Stimulated activated CD8-positive, alpha-beta memory T cell treated with anti-CD3 and anti-CD28 coated beads, Interleukin-15, amount 100 ng/mL, for 48 hours (primary cell): ENCODE measurements around the gene CATSPER4.
A peak's percentile ranks its signal among the peaks of the same experiment; 100 is the strongest.
"Not testable (repeated sequence)": the region's sequence is repeated elsewhere in the genome, so short reads cannot be mapped to it uniquely, and the experiment has no call there.

Source experiments
- DNase-seq, 2 donors: peaks; one replicate each; pipeline ENCODE4 v3.0.0-alpha.2; 2020; ENCODE audit warnings: low read depth in 2 of 2

The CATSPER4 gene

DNA sequence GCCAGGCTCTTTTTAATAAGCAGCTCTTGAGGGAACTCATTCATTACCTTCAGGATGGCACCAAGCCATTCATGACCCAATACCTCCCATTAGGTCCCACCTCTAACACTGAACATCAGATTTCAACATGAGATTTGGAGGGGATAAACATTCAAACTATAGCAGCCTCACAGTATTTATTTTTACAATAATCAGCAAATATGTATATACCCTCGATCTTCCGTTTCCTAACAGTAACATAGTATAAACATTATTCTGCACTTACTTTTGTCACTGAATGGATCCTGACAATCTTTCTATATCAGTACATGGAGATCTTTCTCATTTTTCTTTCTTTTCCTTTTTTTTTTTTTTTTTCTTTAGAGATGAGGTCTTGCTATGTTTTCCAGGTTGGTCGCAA, 5.4 kb downstream of the CATSPER4 start:
- no peak for DNase-seq

- no peak for DNase-seq
These were observed 6.9 kb downstream of the CATSPER4 start for GRCh38 chr1:26197301-26197700.

DNA sequence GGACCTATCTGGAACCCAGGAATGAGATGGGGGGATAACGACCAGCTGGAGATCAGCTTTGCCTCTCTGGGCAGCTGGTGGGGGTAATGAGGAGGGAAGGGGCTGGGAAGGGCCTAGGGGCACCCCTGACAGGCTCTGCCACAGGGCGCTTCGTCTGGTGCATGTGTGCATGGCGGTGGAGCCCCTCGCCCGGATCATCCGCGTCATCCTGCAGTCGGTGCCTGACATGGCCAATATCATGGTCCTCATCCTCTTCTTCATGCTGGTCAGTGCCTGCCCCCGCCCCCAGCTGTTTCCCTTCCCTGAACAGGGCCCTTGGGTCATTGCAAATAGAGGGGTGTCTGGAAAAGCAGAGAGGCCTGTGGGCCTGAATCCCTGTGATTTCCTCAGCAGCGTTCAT, 7.4 kb downstream of the CATSPER4 start:
- DNase-seq: no peak

DNA sequence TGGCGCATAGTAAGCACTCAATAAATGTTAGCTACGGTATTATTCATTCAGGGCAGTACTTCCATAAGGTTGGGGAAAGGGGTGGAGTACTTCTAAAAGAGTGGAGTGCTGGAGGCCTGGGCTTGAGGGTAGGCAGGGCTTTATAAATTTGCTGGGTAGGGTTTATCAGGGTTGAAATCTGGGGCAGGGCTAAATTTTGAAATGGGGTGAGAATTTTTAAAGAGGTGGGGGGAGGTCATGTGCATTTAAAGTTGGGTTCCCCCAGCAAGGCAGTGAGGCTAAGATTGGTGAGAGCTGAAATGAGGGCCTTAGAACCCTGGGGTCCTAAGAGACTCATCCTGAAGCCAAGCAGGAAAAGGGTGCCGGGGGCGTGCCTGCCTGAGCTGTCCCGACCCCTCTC, 10.0 kb downstream of the CATSPER4 start:
- DNase-seq: no peak

DNA sequence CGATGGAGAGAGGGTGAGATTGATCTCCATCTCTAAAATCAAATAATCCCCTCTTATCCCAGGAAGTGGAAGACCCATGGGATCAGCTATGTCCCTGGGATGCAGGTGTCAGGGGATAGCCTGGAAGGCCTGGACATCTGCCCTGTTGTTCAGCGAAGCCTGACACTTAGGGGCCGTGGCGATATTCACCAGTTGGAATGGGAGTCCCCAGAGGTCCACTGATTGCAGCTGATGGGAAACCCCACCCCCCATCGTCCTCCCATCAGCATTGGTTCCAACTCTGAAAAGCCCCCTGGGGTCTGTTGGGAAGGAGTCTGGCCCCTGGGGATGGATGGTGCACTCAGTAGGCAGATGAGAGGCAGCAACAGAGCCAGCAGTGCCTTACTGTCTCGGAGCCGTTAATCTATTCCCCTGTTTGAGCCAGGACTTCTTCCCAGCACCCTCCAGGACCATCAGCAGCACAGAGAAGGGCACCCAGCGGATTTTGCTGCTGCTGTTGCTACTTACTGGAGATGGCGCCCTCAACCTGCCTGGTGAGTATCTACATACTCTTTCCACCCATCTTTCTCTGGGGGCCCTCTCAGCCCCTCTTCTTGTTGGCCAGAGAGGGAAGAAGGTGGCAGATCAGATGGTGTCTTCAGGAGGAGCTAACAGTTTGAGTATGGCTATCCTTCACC, 13.4 kb downstream of the CATSPER4 start:
- DNase-seq: no peak

- no peak for DNase-seq
These were observed 19.9 kb downstream of the CATSPER4 start for GRCh38 chr1:26210147-26210870.

GRCh38 chr1:26212726-26213125, 22.3 kb downstream of the CATSPER4 start:
- DNase-seq: no peak

DNA sequence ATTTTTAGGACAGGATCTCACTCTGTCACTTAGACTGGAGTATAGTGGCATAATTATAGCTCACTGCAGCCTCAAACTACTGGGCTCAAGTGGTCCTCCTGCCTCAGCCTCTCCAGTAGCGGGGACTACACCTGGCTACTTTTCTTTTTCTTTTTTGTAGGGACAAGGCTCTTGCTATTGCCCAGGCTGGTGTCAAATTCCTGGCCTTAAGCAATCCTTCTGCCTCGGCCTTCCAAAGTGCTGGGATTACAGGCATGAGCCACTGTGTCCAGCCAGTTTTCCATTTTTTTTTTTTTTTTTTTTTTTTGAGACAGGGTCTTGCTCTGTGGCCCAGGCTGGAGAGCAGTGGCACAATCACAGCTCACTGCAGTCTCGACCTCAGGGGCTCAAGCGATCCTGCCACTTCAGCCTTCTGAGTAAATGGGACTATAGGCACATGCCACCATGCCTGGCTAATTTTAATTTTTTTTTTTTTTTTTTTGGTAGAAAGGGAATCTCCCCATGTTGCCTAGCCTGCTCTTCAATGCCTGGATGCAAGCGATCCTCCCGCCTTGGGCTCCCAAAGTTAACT, 23.0 kb downstream of the CATSPER4 start:
- DNase-seq: no peak

- no peak for DNase-seq
These were observed 24.8 kb downstream of the CATSPER4 start for GRCh38 chr1:26215246-26215645.

GRCh38 chr1:26218906-26219494, 28.6 kb downstream of the CATSPER4 start:
- DNase-seq: no peak

DNA sequence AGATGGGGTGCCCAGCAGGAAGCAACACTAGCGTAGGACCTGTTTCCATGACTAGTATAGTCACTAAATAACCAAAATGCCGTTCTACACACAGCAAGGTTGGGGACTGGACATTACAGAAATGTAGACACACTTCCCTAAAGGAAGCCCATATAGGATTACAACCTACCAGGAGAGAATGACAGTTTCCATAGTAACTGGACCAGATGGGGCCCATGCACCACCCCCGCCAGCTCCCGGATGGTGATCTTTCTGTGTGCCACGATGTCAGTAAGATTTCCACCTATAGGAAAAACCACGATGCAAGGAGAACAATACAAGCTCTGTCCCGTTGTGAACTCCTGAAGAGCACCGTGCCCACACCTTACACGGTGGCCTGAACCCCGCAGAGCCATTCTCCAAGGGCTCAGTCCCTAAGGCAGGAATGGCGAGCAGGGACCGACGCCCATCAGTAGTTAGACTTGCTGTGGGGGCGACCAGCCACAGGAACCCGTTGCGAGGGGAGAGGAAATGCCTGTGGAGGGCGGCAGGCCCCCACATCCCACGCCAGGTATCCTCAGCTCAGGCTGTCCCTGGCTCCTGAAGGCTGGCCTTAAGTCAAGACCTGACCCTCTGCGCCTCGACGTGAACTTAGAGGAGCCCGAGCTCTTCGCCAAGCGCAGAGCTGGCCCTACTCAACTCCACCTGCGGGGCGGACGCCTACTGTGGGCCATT, 30.0 kb downstream of the CATSPER4 start:
- DNase-seq: no peak

DNA sequence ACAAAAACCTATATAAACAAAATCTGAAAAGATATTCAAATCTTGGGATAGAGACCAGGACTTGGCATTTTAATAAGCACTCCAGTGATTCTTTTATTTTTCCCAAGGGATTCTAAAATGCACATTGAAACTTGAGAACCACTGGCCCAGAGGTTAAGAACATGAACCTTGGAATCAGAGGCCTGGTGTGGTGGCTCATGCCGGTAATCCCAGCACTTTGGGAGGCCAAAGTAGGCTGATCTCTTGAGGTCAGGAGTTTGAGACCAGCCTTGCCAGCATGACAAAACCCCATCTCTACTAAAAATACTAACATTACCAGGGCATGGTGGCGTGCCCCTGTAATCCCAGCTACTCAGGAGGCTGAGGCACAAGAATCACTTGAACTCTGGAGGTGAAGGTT, 30.7 kb downstream of the CATSPER4 start:
- DNase-seq: no peak

GRCh38 chr1:26224606-26225005, 34.2 kb downstream of the CATSPER4 start:
- no peak for DNase-seq

DNA sequence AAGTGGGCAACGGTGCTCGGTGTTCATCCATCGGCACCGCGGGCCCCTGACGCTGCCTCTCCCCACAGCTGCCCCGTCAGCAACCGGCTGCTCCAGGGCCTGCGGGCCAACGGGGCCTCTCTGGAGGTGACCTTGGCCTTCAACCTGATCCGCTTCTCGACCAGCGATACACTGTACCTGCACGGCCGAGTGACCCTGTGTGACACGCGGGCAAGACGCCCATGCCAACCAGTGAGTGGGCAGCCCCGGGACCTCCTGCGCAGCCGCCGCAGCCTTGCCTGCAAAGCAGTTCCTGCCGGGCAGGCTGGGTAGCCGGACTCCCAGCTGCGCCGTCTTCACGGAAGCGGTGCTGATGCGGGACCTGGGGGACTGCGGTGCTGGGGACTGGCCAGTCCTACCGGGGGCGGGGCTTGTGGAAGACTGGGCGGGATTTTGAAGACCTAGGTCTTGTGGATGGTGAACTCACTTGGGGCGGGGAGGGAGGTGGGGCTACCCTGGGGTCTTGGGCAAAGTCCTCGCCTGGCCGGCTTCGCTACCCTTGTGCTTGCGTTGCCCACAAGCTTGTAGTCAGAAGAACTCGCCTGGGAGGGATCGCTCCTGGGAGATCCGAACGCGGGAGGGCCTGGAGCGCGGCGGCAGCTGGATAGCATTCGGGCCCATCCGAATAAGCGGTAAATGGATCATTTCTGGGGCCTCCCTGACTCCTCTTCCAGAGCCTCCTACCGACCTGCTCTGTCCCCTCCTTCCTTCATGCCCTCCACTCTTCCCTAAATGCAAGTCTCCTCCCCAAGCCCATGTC, 34.8 kb downstream of the CATSPER4 start:
- DNase-seq: peak; percentile 32 to 36

DNA sequence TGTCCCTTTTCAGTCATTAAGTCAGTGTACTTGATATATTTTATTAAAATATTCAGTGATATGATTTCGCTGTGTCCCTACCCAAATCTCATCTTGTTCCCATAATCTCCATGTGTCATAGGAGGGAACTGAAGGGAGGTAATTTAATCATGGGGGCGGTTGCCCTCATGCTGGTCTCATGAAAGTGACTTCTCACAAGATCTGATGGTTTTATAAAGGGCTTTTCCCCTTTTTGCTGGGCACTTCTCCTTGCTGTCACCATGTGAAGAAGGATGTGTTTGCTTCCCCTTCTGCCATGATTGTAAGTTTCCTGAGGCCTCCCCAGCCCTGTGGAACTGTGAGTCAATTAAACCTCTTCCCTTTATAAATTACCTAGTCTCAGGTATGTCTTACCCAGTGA, 40.3 kb downstream of the CATSPER4 start:
- not testable (repeated sequence) for DNase-seq

DNA sequence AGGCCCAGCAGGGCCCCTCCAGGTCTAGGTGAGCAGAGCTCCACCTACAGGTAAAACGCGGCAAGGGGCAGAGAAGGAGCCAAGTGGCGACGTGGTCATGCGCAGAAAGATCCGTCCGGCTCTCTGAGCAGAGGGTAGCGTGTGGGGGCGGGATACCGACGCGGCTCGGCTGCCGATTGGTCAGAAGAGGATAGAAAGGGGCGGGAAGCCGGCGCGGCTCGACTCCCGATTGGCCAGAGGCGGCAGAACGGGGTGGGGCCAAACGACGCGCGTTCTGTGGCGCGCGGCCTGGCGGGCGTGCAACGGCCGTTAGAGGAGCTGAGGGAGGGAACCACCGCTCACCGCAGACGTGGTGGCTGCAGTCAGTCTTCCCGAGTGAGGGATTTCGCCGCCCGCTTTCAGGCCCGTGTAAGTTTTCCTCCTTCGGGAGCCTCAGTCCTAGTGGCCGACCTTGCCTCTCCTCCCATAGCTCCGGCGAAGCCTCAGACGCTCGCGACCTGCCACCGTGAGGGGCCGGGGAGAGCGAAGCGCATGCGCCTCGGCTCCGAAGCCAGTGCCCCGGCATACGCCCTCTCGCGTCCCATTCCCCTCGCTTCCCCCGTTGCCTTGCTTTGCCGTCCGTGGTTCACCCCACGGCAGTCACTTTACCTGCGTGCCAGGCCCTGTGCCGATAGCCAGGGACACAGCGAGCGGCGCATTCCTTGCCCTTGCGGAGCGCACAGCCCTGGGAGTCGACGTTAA, 43.7 kb downstream of the CATSPER4 start, which contains the start of gene CEP85:
CEP85 (plus strand) TSS at position 298 of the 741 bp plus-strand sequence. CDS start 5,584 bp downstream, outside the sequence.
- DNase-seq: peak; percentile 96 to 97

DNA sequence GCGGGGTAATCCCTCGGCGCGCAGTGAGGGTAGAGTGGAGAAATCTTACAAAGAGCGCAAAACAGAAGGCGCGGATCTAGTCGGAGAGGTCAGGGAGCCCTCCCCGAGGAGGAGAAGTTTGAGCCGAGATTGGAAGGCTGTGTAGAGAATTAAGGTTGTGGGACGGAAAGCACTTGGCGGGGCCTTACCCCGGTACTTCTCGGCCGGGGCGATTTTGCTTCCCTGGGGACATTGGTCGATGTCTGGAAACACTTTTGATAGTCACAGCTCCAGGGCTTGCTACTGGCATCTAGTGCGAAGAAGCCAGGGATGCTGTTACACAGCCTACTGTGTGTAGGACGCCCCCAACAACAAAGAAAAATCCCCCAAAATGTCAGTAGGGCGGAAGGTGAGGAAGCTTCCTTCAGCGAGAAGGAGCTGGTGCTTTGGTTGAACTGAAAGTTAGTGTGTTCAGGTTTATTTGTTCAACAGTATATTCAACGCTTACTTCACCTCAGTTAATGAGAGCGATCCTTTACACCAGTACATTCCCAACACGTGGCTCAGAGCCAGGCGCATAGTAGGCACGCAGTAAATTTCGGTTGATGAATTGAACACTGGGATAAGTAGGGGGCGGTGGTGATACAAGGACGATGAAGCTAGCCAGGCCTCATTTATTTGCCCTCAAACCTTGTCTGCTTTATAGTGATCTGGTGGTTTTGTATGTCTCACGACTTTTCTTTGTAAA, 44.4 kb downstream of the CATSPER4 start:
- no peak for DNase-seq

DNA sequence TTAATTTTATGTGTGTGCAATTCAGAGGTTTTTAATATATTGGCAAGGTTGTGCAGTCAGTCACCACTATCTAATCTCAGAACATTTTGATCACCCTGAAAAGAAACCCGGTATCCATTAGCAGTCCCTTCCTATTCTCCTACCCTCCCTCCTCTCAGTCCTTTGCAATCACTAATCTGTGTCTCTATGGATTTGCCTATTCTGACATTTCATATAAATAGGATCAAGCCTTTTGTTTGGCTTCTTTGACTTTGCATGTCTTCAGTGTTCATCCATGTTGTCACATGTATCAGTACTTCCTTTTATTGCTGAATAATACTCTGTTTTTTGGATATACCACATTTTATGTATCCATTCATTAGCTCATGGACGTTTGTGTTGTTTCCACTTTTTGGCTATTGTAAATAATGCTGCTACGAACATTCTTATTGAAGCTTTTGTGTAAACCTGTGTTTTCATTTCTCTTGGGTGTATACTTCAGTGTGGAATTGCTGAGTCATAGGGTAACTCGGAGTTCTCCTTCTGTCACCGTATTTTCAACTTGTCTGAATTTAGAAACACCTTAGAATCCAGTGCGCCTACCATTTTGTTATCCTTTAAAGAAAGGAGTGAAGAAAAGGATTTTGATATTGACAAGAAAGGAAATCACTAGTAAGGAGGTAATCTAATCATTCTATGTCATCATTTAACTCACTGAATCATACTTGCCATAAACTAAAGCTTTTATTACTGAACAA, 47.0 kb downstream of the CATSPER4 start:
- no peak for DNase-seq

DNA sequence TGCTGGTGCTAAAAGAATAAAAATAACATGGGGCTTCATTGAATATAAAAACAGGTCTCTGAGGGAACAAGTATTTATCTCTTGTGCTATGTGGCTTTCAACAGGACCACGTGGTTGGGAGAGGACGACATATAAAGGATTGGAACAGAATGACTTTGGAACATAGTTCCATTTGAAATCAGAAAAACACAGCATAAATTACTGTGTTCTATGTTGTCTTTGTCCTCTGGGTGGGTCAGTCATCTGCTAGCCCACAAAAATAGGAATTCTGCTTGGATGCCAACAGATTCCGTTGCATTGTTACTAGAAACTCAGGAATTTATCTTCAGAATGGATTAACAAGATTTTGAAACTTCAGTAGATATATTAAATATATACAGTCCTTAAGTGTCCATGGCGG, 49.5 kb downstream of the CATSPER4 start:
- DNase-seq: no peak
